Stromal cell of bone marrow (primary cell): ENCODE results near the gene KCNH6.

Source experiments
- DNase-seq: peaks from one replicate; pipeline ENCODE4 v3.0.0-alpha.2; 2012; ENCODE audit warnings: low read depth

The KCNH6 gene

DNA sequence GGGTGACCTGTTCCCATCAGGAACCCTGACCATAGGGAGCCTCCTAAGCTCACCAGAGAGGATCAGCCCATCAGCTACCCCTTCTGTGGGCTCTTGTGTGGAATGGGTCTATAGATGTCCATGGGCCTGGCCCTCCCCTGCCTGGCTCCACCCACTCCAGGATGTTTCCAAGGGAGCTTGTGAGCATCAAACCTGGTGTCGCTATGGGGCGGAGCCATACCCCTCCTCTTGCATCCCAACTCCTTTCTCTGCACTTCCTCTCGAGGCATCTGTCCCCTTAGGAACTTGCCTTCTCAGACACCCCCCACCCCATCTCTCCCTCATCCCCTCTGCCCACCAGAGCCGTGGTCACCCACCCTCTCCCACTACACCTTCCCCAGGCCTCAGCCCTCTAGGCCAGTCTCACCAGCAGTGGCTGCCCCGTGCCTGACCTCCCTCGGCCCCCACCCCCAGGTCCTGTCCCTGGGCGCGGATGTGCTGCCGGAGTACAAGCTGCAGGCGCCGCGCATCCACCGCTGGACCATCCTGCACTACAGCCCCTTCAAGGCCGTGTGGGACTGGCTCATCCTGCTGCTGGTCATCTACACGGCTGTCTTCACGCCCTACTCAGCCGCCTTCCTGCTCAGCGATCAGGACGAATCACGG is 10.4 kb downstream of the KCNH6 start:
- no peak for DNase-seq

- no peak for DNase-seq
Measured at GRCh38 chr17:63534078-63534570, 11.0 kb downstream of the KCNH6 start.

DNA sequence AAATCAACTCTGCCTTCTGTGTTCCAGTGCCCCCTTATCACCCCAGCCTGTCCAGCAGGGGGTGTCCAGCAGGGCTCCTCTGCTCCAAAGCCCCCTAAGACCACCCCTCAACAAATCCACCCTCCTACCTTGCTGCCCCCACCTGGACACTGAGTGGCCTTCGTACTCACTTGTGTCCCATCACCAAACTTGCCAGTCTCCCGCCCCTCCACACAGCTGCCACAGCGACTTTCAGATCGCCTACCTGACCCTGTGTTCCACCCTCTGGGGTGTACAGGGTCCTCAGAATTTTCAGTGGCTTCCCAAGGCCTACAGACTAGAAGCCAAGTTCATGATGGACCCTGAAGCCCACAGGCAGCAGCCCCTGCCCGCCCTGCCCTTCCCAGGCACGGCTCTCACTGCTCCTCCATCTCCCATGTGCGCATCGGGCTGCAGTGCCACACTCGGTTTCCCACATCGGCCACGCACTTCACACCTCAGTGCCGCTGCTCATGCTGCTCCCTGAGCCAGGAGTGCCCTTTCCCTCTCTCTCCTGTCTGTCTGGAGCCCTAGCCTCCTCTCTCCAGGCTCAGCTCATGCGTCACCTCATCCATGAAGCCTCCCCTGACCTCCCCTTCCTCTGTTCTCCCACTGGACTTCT is 11.8 kb downstream of the KCNH6 start:
- no peak for DNase-seq

- DNase-seq, result no peak
Measured at GRCh38 chr17:63535640-63536039, 12.5 kb downstream of the KCNH6 start.

DNA sequence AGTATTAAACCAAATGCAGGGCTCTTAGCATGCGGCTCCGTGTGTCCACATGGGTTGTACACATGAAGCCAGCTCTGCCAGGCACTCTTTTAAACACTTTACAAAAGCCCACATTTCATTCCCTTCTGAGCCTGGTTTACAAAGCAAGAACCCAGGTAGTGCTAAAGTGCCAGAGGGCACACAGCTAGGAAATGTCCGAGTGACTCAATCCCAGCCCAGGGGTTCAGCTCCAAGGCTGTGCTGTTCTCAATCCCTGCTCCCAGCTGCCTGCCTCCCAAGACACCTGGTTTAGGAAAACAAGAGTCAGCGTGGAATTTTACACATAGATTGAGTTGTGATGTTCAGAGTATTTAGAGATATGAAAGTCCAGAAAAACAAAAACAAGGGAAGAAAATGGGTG is 13.8 kb downstream of the KCNH6 start:
- no peak for DNase-seq

DNA sequence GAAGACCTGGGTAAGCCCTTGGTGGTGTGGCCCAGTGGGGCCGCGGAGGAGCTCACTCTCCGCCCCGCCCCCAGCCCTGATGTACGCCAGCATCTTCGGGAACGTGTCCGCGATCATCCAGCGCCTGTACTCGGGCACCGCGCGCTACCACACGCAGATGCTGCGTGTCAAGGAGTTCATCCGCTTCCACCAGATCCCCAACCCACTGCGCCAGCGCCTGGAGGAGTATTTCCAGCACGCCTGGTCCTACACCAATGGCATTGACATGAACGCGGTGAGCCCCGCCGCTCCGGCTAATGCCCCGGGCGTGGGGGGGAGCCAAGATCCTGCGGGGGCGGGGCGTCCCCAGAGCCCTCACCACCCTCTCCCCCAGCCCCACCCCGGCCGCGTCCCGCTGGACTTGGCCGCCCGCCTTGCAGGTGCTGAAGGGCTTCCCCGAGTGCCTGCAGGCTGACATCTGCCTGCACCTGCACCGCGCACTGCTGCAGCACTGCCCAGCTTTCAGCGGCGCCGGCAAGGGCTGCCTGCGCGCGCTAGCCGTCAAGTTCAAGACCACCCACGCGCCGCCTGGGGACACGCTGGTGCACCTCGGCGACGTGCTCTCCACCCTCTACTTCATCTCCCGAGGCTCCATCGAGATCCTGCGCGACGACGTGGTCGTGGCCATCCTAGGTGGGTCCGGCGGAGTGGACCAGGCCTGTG is 15.0 kb downstream of the KCNH6 start:
- DNase-seq, result no peak

DNA sequence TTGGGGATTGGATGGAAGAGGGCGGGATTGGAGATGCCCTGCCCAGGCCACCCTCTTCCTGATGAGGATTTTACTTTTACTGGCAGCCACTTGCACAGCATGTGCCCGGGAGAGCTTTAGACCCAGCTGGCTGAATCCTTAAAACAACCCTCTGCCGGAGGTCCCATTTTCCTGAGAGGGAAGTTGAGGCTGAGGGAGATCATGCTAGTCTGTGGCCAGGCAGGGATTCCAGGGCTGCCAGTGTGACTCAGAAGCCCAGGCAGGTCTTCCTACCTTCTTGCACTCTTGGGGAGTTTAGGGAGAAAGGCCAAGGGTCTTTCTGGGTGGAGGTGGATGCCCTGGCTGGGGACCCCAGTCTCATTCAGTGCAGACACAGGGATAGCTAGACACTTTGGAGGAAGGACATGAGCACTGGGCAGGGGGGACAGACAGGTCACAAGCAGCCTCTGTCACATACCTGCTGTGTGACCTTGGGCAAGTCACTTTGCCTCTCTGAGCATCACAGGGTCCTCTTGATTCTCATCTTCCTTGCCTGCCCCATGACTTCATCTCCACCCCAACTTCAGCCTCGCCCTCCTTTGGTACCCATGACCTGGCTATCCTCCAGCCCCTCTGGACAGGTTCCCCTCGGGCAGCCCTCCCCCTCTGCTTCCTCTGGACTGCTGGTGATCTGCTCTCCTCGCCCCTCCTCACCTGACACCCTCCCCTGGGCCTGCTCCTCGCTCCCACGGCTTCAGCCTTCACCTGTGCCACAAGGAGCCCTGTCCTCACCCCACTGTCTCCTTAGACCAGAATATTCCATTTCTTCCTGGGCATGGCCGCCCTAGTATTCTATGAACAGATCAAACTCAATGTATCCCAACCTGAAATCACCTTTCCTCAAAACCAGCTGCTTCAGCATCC is 15.8 kb downstream of the KCNH6 start:
- DNase-seq, result no peak

GRCh38 chr17:63540590-63540989 is 17.4 kb downstream of the KCNH6 start:
- DNase-seq, result no peak

- no peak for DNase-seq
Measured at GRCh38 chr17:63542218-63542545, 19.0 kb downstream of the KCNH6 start.

DNA sequence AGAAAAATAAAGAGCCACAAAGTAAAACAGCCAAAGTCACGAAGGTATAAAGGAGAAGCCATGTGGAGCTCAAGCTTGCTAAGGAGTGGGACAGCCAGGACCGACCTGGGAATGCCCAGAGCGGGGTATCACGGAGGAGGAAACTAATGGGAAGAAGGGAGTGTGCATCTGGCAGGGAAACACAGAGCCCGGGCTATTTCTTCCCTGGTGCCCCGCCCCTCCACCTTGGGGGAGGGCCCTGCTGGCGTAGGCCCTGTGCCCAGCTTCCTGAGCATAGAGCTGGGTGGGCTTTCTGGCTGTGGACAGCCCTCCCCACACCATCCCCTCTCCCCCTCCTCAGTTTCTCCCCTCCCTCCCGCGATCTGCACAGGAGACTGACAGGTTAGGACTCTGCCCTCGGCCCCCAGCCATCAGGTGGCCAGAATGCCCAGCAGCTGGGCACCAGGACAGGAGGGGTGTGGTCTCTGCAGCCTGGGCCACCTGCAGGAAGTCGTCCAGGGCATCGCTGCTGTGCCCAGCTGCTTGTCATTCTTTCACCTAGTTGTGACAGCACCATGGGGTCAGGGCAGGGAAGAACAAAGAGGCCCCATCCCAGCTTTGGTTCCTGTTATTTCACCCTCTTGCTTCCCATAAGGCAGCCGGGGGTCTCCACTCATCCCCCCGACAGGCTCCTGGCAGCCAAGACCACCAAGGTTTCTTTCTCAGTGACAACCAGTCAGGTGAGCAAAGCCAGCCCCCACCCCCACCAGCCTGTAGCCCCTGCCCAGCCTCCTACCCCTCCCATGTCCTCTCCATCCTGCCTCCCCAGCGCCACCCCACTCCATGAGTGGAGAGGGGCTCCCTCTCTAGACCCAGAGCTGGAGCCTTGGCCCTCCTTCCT is 20.0 kb downstream of the KCNH6 start:
- DNase-seq, result no peak

GRCh38 chr17:63543822-63544420 is 20.8 kb downstream of the KCNH6 start:
- DNase-seq, result no peak

DNA sequence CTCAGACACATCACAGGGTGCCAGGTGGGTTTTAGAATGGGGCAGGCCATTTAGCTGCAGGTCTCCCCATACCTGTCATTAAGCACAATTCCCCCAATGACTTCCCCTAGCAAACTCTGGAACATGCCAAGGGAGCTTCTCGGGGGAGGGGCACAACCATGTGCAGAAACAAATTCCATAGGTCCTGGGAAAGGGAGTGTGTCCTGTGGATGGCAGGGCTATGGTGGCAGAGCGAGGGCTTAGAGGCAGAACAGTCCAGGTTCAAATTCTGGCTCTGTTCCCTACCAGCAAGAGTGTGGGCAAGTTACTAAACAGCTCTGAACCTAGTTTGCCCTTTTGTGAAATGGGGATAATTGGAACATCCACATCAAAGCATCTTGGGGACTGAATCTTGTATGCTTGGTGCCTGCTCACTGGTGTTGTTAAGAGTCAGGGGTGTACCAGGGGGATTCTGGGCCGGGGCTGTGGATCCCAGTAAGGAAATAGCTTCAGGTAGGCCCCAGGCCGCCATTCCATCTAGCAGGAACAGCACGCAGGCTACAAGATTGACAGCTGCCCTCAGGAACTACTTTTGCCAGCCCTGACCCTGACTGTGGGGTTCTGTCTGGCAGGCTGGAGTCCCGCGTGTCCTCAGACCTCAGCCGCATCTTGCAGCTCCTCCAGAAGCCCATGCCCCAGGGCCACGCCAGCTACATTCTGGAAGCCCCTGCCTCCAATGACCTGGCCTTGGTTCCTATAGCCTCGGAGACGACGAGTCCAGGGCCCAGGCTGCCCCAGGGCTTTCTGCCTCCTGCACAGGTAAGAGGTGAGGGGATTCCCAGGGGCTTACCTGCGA is 21.5 kb downstream of the KCNH6 start:
- DNase-seq, result no peak

DNA sequence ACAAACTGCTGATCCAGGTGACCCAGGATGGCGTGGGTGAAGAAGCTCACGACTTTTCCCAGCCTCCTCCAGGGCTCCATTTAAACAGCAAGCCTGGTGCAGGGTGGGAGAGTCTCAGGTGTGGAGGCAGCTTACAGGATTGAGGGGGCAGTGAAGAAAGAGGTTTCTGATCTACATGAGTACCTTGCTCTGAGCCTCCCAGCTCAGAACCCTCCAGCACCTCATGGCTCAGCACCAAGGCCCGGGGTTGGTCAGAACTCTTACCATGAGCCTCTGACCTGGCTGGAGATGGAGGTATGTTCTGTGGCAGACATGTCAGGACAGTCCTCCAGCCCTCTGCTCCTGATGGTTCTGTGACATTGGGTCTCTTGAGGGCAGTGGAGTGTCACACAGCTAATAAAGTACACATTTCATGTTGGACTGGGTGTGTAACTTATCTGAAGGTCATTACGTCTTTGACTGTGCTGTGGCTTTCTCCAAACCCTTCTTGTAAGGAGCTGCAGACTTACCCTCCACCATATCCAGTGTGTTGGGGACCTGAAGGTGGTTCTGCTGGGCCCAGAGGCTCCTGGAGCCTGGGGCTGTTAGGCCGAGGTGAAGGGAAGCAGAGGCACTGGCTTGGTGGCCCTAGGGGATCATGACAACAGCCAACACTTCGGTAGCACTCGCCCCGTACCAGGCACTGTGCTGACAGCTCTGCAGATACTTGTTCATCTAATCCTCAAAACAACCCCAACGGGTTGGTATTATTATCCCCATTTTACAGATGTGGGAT is 23.3 kb downstream of the KCNH6 start:
- no peak for DNase-seq

DNA sequence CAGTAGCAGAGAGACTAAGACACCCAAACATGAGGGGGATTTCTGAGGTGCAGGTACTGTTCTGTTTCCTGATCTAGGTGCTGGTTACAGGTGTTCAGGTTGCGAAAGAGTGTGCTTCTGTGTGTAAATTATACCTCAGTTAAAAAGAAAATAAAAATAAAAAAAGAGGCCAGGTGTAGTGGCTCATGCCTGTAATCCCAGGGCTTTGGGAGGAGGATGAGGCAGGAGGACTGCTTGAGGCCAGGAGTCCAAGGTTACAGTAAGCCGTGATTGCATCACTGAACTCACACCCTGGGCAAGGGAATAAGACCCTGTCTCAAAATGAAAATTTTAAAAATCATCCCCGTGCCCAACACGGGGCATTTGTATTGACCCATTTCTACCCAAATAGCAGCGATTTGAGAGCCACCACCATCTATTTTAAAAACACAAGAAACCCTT is 23.9 kb downstream of the KCNH6 start:
- DNase-seq, result no peak

DNA sequence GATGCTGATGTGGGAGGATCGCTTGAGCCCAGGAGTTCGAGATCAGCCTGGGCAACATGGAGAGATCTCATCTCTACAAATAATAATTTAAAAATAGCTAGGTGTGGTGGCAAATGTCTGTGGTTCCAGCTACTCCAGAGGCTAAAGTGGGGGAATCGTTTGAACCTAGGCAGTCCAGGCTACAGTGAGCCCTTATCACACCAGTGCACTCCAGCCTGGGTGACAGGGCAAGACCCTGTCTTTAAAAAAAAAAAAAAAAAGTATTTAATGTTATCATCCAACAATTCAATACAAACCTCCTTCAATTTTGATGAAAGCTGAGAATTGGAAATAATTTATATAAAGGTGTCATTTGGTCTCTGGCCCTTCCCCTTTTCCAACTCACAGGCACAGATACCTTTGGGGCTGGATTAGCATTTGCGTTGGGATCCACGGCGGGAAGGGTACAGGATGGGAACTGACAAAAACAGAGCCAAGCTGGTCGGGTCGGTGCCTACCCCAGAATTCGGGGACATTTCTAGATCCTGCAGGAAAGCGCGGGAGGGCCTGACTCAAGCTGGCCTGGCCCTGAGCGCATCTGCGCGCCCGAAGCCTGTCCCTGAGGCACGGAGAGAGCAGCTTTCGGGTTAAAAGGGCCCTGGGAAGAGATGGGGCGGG is 26.3 kb downstream of the KCNH6 start:
- no peak for DNase-seq

DNA sequence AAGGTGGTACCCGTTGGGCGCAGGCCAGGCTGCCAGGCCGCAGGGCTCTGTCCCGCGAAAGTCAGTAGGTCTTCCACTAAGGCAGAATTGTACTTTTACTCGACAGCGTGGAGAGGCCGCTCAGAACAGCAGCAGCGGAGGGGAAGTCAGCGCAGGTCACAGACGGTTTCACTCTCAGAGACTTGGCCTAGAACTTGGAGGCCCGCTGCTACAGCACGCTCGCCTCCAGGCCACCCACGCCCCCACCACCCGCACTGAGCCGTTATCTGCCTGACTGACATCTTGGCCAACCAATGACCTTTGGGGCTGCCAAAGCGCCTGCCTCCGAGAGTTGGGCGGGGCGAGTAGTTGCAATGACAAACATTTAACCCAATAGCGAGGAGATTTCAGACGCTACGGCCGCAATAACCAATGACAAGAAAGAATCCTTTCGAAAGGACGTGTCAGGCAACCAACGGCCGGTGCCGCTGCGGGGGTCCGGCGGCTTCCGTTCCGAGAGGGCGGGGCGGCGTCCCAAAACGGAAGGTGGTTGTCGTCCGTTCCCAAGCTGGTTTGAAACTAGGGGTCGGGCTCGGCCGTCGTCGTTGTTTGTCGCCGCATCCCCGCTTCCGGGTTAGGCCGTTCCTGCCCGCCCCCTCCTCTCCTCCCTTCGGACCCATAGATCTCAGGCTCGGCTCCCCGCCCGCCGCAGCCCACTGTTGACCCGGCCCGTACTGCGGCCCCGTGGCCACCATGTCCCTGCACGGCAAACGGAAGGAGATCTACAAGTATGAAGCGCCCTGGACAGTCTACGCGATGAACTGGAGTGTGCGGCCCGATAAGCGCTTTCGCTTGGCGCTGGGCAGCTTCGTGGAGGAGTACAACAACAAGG is 27.0 kb downstream of the KCNH6 start, which contains the start of gene DCAF7:
TSS of gene DCAF7 (plus strand) at position 532 of the 871 bp plus-strand sequence. CDS start at position 733, 201 bp downstream.
- peak; percentile 100 for DNase-seq

- DNase-seq, result no peak
Measured at GRCh38 chr17:63550817-63551639, 27.9 kb downstream of the KCNH6 start.
